DOHH2 (cell line): ENCODE data around the gene BRD7.

ENCODE experiments used
- H3F3A ChIP-seq: fragments of 200-600 bp; sonication (generic), shearing (Covaris generic); 2 replicates; pipeline ENCODE4 v1.6.0; 2016; ENCODE audit warnings: antibody characterized with exemption, mild to moderate bottlenecking; ENCODE audit not compliant: control insufficient read depth, insufficient read depth
- H3K27ac ChIP-seq: fragments of 200-600 bp; sonication (generic); 2 replicates; pipeline ENCODE4 v1.5.1; 2014; ENCODE audit warnings: low read depth, mild to moderate bottlenecking, low read length, moderate library complexity
- H3K27me3 ChIP-seq: fragments of 200-600 bp; sonication (generic); 2 replicates; pipeline ENCODE4 v1.6.1; 2014; ENCODE audit warnings: mild to moderate bottlenecking, low read length, mixed read lengths; ENCODE audit not compliant: control insufficient read depth
- H3K36me3 ChIP-seq: fragments of 200-600 bp; sonication (generic); 2 replicates; pipeline ENCODE4 v1.6.1; 2014; ENCODE audit warnings: mild to moderate bottlenecking, low read length, moderate library complexity, mixed read lengths; ENCODE audit not compliant: control insufficient read depth
- H3K4me1 ChIP-seq: fragments of 200-600 bp; sonication (generic); 2 replicates; pipeline ENCODE4 v1.6.1; 2014; ENCODE audit warnings: mild to moderate bottlenecking, low read length, mixed read lengths; ENCODE audit not compliant: control insufficient read depth
- H3K4me2 ChIP-seq: fragments of 200-600 bp; sonication (generic); 2 replicates; pipeline ENCODE4 v1.6.0; 2014; ENCODE audit warnings: mild to moderate bottlenecking, low read length, moderate library complexity
- H3K4me3 ChIP-seq: fragments of 200-600 bp; sonication (generic); 2 replicates; pipeline ENCODE4 v1.5.1; 2014; ENCODE audit warnings: mild to moderate bottlenecking, low read length, mixed read lengths
- H3K79me2 ChIP-seq: fragments of 200-600 bp; sonication (generic); 2 replicates; pipeline ENCODE4 v1.6.1; 2014; ENCODE audit warnings: mild to moderate bottlenecking, low read length, mixed read lengths; ENCODE audit not compliant: control insufficient read depth
- H3K9me2 ChIP-seq: fragments of 200-600 bp; sonication (generic); replicated peaks from 2 replicates; pipeline ENCODE4 v1.6.1; 2014; ENCODE audit warnings: mild to moderate bottlenecking, low read length, mixed read lengths; ENCODE audit not compliant: control insufficient read depth
- H3K9me3 ChIP-seq: fragments of 200-600 bp; sonication (generic); 2 replicates; pipeline ENCODE4 v1.6.1; 2014; ENCODE audit warnings: antibody characterized with exemption, low read length, mixed read lengths; ENCODE audit not compliant: control insufficient read depth, insufficient read depth
- H4K20me1 ChIP-seq: fragments of 200-600 bp; sonication (generic); 2 replicates; pipeline ENCODE4 v1.6.0; 2014; ENCODE audit warnings: low read depth, mild to moderate bottlenecking, antibody characterized with exemption, low read length, moderate library complexity; ENCODE audit not compliant: control insufficient read depth, insufficient read depth
- EZH2phosphoT487 ChIP-seq: fragments of 200-600 bp; sonication (generic); IDR thresholded peaks from 2 replicates; pipeline ENCODE4 v1.6.1; 2017; ENCODE audit warnings: borderline replicate concordance, mild to moderate bottlenecking, antibody characterized with exemption, low read length, moderate library complexity, mixed read lengths
- TF ChIP-seq, protein P1 (sequence below): fragments of 200-600 bp; sonication (generic); IDR thresholded peaks from one replicate; pipeline ENCODE4 v1.5.1; 2014; ENCODE audit warnings: antibody characterized with exemption, mild to moderate bottlenecking, low read depth, low read length; ENCODE audit not compliant: poor library complexity, severe bottlenecking

The BRD7 gene

DNA sequence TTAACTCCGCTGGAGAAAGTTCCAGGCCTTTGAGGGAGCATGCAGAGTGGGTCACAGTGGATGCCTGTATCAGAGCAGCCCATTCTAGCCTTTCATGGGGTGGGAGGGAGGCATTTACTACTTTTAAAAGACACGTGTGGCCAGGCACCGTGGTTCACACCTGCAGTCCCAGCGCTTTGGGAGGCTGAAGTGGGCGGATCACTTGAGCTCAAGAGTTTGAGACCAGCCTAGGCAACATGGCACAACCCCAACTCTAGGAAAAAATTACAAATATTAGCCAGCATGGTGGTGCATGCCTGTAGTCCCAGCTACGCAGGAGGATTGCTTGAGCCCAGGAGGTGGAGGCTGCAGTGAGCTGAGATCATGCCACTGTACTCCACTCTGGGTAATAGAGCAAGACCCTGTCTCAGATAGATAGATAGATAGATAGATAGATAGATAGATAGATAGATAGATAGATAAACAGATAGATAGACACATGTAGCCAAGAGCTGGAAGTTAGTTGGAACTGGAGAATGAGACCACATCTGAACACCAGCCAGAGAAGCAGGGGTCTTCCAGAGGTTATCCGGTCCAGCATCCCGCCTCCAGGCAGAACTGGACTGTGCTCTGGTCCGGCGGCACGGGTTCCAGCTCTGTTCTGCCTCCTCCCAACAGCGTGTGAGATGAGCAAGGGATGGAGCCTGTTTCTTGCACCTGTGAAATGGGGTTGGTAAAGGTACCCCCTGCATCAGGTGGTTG, 98.8 kb downstream of the BRD7 start:
- Histone ChIP-seq H3K4me1 (peaks cover 50% of the 10 kb centered on the region), H3F3A (no peaks in the 10 kb centered on the region), H3K4me2 (no peak overlapping the region), H4K20me1 (no peaks in the 10 kb centered on the region), H3K4me3 (no peak overlapping the region), H3K9me2 (no peaks in the 10 kb centered on the region), H3K27ac (no peak overlapping the region), H3K79me2 (peaks cover 2% of the 10 kb centered on the region), H3K9me3 (no peaks in the 10 kb centered on the region), H3K27me3 (no peaks in the 10 kb centered on the region), H3K36me3 (no peaks in the 10 kb centered on the region)
- no peak for TF ChIP-seq EZH2phosphoT487
- TF ChIP-seq, protein P1, sequence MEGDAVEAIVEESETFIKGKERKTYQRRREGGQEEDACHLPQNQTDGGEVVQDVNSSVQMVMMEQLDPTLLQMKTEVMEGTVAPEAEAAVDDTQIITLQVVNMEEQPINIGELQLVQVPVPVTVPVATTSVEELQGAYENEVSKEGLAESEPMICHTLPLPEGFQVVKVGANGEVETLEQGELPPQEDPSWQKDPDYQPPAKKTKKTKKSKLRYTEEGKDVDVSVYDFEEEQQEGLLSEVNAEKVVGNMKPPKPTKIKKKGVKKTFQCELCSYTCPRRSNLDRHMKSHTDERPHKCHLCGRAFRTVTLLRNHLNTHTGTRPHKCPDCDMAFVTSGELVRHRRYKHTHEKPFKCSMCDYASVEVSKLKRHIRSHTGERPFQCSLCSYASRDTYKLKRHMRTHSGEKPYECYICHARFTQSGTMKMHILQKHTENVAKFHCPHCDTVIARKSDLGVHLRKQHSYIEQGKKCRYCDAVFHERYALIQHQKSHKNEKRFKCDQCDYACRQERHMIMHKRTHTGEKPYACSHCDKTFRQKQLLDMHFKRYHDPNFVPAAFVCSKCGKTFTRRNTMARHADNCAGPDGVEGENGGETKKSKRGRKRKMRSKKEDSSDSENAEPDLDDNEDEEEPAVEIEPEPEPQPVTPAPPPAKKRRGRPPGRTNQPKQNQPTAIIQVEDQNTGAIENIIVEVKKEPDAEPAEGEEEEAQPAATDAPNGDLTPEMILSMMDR = no peak

GRCh38 chr16:50269061-50269705, 99.6 kb downstream of the BRD7 start:
- H3K4me1 ChIP-seq = peaks cover 46% of the 10 kb centered on the region
- peaks cover 2% of the 10 kb centered on the region; the same call in 1 of the 2 replicates for H3F3A ChIP-seq
- H3K4me2 ChIP-seq = no peak overlapping the region
- H3K27me3 ChIP-seq = 0 out of 2 replicates have a peak, but pooled peaks cover 1% of the 10 kb centered on the region
- no peaks in the 10 kb centered on the region for H4K20me1 ChIP-seq
- H3K79me2 ChIP-seq = no peaks in the 10 kb centered on the region
- no peaks in the 10 kb centered on the region for H3K36me3 ChIP-seq
- TF ChIP-seq EZH2phosphoT487 = no peak
- TF ChIP-seq, protein P1 = no peak
- H3K9me3 ChIP-seq = no peaks in the 10 kb centered on the region
- H3K9me2 ChIP-seq = no peaks in the 10 kb centered on the region
- H3K27ac ChIP-seq = no peak overlapping the region
- H3K4me3 ChIP-seq = no peak overlapping the region

- Histone ChIP-seq H3K4me2 (no peak overlapping the region), H3K79me2 (no peaks in the 10 kb centered on the region)
Measured at GRCh38 chr16:50268352-50268751, 100.4 kb downstream of the BRD7 start.

More at GRCh38 chr16:50268352-50268751, 100.4 kb downstream of the BRD7 start:
- Histone ChIP-seq H3K27ac (no peak overlapping the region), H3K9me3 (no peaks in the 10 kb centered on the region), H3K4me3 (no peak overlapping the region), H3F3A (peaks cover 4% of the 10 kb centered on the region; the same call in 1 of the 2 replicates), H3K27me3 (0 out of 2 replicates have a peak, but pooled peaks cover 4% of the 10 kb centered on the region), H3K4me1 (peaks cover 44% of the 10 kb centered on the region), H4K20me1 (no peaks in the 10 kb centered on the region), H3K36me3 (no peaks in the 10 kb centered on the region), H3K9me2 (no peaks in the 10 kb centered on the region)
- no peak for TF ChIP-seq EZH2phosphoT487
- TF ChIP-seq, protein P1 = no peak
